Measurements from ENCODE around the gene ARHGAP21. TPM values are rescaled to one million over a fixed set of nuclear protein-coding genes. Genes with fewer than 3 reads are reported as not detected.

The ARHGAP21 gene
- total and polyA plus RNA-seq, 2 experiments from 2014 or later, result 15.3 to 44.5 TPM

GRCh38 chr10:24695452-24695851 is 28.2 kb downstream of the ARHGAP21 start (continued):
- TF ChIP-seq ZNF462 (CRISPR knock-in tag; IDR thresholded peaks at IDR 0.05) (no peak), POLR2AphosphoS5 (IDR thresholded peaks at IDR 0.05; ENCODE audit: low read depth) (no peak)

- Histone ChIP-seq H3K79me2 (replicated peaks; ENCODE audit: insufficient read depth) (peaks cover 76% of the 10 kb centered on the region), H3F3A (replicated peaks; ENCODE audit: low read depth) (no peaks in the 10 kb centered on the region), H3K27ac (ENCODE audit: low read depth) (no peak overlapping the region), H3K9me2 (ENCODE audit: insufficient read depth) (no peaks in the 10 kb centered on the region), H3K4me1 (ENCODE audit: insufficient read depth) (peaks cover 3% of the 10 kb centered on the region; the same call in 1 of the 2 replicates), H3K27me3 (ENCODE audit: insufficient read depth) (no peaks in the 10 kb centered on the region), H3K36me3 (ENCODE audit: insufficient read depth) (no peaks in the 10 kb centered on the region), H3K4me3 (no peak overlapping the region), H3K4me2 (no peak overlapping the region), H4K20me1 (replicated peaks; ENCODE audit: insufficient read depth) (no peaks in the 10 kb centered on the region; the same call in none of the 2 replicates), H2AFZ (no peak overlapping the region)
- no peak for DNase-seq (ENCODE audit: low spot score)
- Mint-ChIP-seq H3K9me3 (no peaks in the 10 kb centered on the region), H3K36me3 (ENCODE audit: low read depth) (no peaks in the 10 kb centered on the region), H3K4me3 (no peak overlapping the region), H3K27ac (no peak overlapping the region), H3K4me1 (peaks cover 13% of the 10 kb centered on the region), H3K27me3 (ENCODE audit: insufficient read depth, low read depth, poor library complexity) (no peaks in the 10 kb centered on the region)
- ATAC-seq, result no peak
- no peak for TF ChIP-seq ZNF462 (CRISPR knock-in tag; IDR thresholded peaks at IDR 0.05)
- no peak for TF ChIP-seq POLR2AphosphoS5 (IDR thresholded peaks at IDR 0.05; ENCODE audit: low read depth)
- TF ChIP-seq NANOG (IDR thresholded peaks at IDR 0.05; ENCODE audit: borderline replicate concordance), result no peak
- TF ChIP-seq EZH2 (IDR thresholded peaks at IDR 0.05; ENCODE audit: low read depth, unreplicated experiment), result no peak
- no peak for TF ChIP-seq ETS1 (IDR thresholded peaks at IDR 0.05)
- no peak for TF ChIP-seq CREB1 (CRISPR knock-in tag; IDR thresholded peaks at IDR 0.05; ENCODE audit: low read depth)
These were observed 29.6 kb downstream of the ARHGAP21 start for GRCh38 chr10:24694086-24694485.

All from GM23338 (cell line).